ENCODE results near the gene SENP6.

GRCh38 chr6:75642311-75642710 lies 40.6 kb downstream of the SENP6 start:
- TF ChIP-seq POLR2A (IDR thresholded peaks at IDR 0.05), result no peak
- TF ChIP-seq, protein P1, sequence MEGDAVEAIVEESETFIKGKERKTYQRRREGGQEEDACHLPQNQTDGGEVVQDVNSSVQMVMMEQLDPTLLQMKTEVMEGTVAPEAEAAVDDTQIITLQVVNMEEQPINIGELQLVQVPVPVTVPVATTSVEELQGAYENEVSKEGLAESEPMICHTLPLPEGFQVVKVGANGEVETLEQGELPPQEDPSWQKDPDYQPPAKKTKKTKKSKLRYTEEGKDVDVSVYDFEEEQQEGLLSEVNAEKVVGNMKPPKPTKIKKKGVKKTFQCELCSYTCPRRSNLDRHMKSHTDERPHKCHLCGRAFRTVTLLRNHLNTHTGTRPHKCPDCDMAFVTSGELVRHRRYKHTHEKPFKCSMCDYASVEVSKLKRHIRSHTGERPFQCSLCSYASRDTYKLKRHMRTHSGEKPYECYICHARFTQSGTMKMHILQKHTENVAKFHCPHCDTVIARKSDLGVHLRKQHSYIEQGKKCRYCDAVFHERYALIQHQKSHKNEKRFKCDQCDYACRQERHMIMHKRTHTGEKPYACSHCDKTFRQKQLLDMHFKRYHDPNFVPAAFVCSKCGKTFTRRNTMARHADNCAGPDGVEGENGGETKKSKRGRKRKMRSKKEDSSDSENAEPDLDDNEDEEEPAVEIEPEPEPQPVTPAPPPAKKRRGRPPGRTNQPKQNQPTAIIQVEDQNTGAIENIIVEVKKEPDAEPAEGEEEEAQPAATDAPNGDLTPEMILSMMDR (IDR thresholded peaks at IDR 0.05), result no peak
